Astrocyte of the cerebellum (primary cell): ENCODE measurements around the gene KRT17.
A peak's percentile ranks its signal among the peaks of the same experiment; 100 is the strongest.
"Not testable (repeated sequence)": the region's sequence is repeated elsewhere in the genome, so short reads cannot be mapped to it uniquely, and the experiment has no call there.

Experiments
- DNase-seq: peaks from one replicate; pipeline ENCODE4 v3.0.0-alpha.2; 2011; ENCODE audit warnings: low read depth
- H3K4me3 ChIP-seq: 2 replicates; pipeline ENCODE4 v1.5.1; 2011; ENCODE audit warnings: mild to moderate bottlenecking, low read depth, low read length, moderate library complexity
- CTCF ChIP-seq: IDR thresholded peaks from 2 replicates; pipeline ENCODE4 v1.5.1; 2012; ENCODE audit warnings: low read length, low read depth, moderate library complexity, mild to moderate bottlenecking; ENCODE audit errors: missing control alignments
- in situ Hi-C: cut with HindIII; loops from 2 replicates; pipeline ENCODE4 v1.10.0; 2017; ENCODE audit warnings: low sequenced_read_pairs

Gene KRT17

GRCh38 chr17:41614098-41614497 is 10.3 kb downstream of the KRT17 start:
- TF ChIP-seq CTCF, result no peak

GRCh38 chr17:41613277-41614082 is 10.9 kb downstream of the KRT17 start:
- no peak overlapping the region for H3K4me3 ChIP-seq
- DNase-seq, result no peak
- in situ Hi-C loops, result no loop called here
- no peak for TF ChIP-seq CTCF

More at GRCh38 chr17:41614098-41614497, 10.3 kb downstream of the KRT17 start:
- in situ Hi-C loops, result no loop called here
- no peak for DNase-seq
- H3K4me3 ChIP-seq, result no peak overlapping the region

GRCh38 chr17:41612376-41613160 is 11.8 kb downstream of the KRT17 start, which contains the start of gene KRT16:
KRT16 (minus strand) TSS chr17:41612767; CDS start chr17:41612688, 79 bp downstream.
- in situ Hi-C loops, DNase-seq: not testable (repeated sequence)

GRCh38 chr17:41610965-41611640 is 13.3 kb downstream of the KRT17 start:
- in situ Hi-C loops, result no loop called here
- DNase-seq, result no peak
- no peak for TF ChIP-seq CTCF
- no peak overlapping the region for H3K4me3 ChIP-seq

More at GRCh38 chr17:41612376-41613160, 11.8 kb downstream of the KRT17 start, which contains the start of gene KRT16:
- H3K4me3 ChIP-seq, result not testable (repeated sequence)

GRCh38 chr17:41610061-41610517 is 14.3 kb downstream of the KRT17 start:
- H3K4me3 ChIP-seq, in situ Hi-C loops, DNase-seq: not testable (repeated sequence)
- TF ChIP-seq CTCF, result peak; percentile 12

- H3K4me3 ChIP-seq, in situ Hi-C loops, DNase-seq: not testable (repeated sequence)
Observed at GRCh38 chr17:41606930-41607329, 17.4 kb downstream of the KRT17 start.

GRCh38 chr17:41602524-41602923 is 21.9 kb downstream of the KRT17 start:
- in situ Hi-C loops, result no loop called here
- H3K4me3 ChIP-seq, result no peak overlapping the region
- no peak for TF ChIP-seq CTCF
- DNase-seq, result no peak
